Cardiac muscle cell (in vitro differentiated cells and primary cell): ENCODE measurements around the gene LHCGR. TPM values are rescaled to one million over a fixed set of nuclear protein-coding genes. Genes with fewer than 3 reads are reported as not detected.

Experiments
- DNase-seq, 2 donors: peaks; one replicate each; pipeline versions ENCODE4 v3.0.0 to v3.0.0-alpha.2; 2010 to 2017; ENCODE audit warnings: low read depth in 1 of 2, low spot score in 1 of 2
- H3K27ac ChIP-seq: fragments of 200-600 bp; sonication (generic); 2 replicates; pipeline ENCODE4 v1.5.1; 2016
- H3K27me3 ChIP-seq: fragments of 200-600 bp; sonication (generic); 2 replicates; pipeline ENCODE4 v1.6.0; 2016; ENCODE audit warnings: control low read depth
- H3K36me3 ChIP-seq: fragments of 200-600 bp; sonication (generic); 2 replicates; pipeline ENCODE4 v1.5.1; 2016; ENCODE audit warnings: control low read depth
- H3K4me1 ChIP-seq: fragments of 200-600 bp; sonication (generic); 2 replicates; pipeline ENCODE4 v1.8.1; 2017; ENCODE audit warnings: low read depth, mild to moderate bottlenecking, mixed run types
- H3K4me3 ChIP-seq: fragments of 200-600 bp; sonication (generic); 2 replicates; pipeline ENCODE4 v1.5.1; 2016; ENCODE audit warnings: mild to moderate bottlenecking
- H3K9me3 ChIP-seq: fragments of 200-600 bp; sonication (generic); 2 replicates; pipeline ENCODE4 v1.5.1; 2017; ENCODE audit warnings: low read depth, mild to moderate bottlenecking, control low read depth
- CTCF ChIP-seq: IDR thresholded peaks from 2 replicates; pipeline ENCODE4 v1.5.1; 2012; ENCODE audit warnings: low read depth, mild to moderate bottlenecking, low read length
- polyA plus RNA-seq: library from polyadenylated mRNA; unstranded; fragments of >200 nt; fragmentation: Nextera tagmentation; extraction: Ambion mirVana; gene quantifications from 2 replicates; pipeline ENCODE4 v1.2.1, GENCODE V29; 2016
- total RNA-seq: library from RNA; depleted of rRNA; stranded (reverse); fragments of >200 nt; gene quantifications from 2 replicates; pipeline ENCODE4 v1.2.3, GENCODE V29; 2016

LHCGR gene
- total and polyA plus RNA-seq, 2 experiments from 2014 or later = 0.57 TPM; not detected in 1

GRCh38 chr2:48790407-48791170 is 35.1 kb upstream of the LHCGR start:
- TF ChIP-seq CTCF = no peak

GRCh38 chr2:48787580-48787979 is 32.1 kb upstream of the LHCGR start:
- H3K4me1 ChIP-seq = no peaks in the 10 kb centered on the region
- TF ChIP-seq CTCF = no peak
- H3K27ac ChIP-seq = no peak overlapping the region
- no peak overlapping the region for H3K4me3 ChIP-seq
- H3K27me3 ChIP-seq = no peaks in the 10 kb centered on the region
- no peaks in the 10 kb centered on the region for H3K9me3 ChIP-seq
- no peak for DNase-seq
- H3K36me3 ChIP-seq = no peaks in the 10 kb centered on the region

More at GRCh38 chr2:48790407-48791170, 35.1 kb upstream of the LHCGR start:
- Histone ChIP-seq H3K36me3 (no peaks in the 10 kb centered on the region), H3K27ac (no peak overlapping the region), H3K4me3 (no peak overlapping the region), H3K9me3 (no peaks in the 10 kb centered on the region), H3K4me1 (peaks cover 4% of the 10 kb centered on the region), H3K27me3 (no peaks in the 10 kb centered on the region)
- no peak for DNase-seq

- H3K4me3 ChIP-seq = no peak overlapping the region
- H3K4me1 ChIP-seq = no peaks in the 10 kb centered on the region
- no peaks in the 10 kb centered on the region for H3K27me3 ChIP-seq
- H3K27ac ChIP-seq = no peak overlapping the region
- DNase-seq = no peak
- no peaks in the 10 kb centered on the region for H3K9me3 ChIP-seq
- no peaks in the 10 kb centered on the region for H3K36me3 ChIP-seq
- no peak for TF ChIP-seq CTCF
Measured at GRCh38 chr2:48781366-48781765, 25.8 kb upstream of the LHCGR start.

GRCh38 chr2:48779019-48779716 is 23.6 kb upstream of the LHCGR start:
- Histone ChIP-seq H3K36me3 (no peaks in the 10 kb centered on the region), H3K4me1 (no peaks in the 10 kb centered on the region), H3K27me3 (no peaks in the 10 kb centered on the region), H3K9me3 (no peaks in the 10 kb centered on the region), H3K27ac (no peak overlapping the region), H3K4me3 (no peak overlapping the region)
- DNase-seq = no peak
- no peak for TF ChIP-seq CTCF

GRCh38 chr2:48774251-48774650 is 18.7 kb upstream of the LHCGR start:
- no peak for DNase-seq
- H3K27ac ChIP-seq = no peak overlapping the region
- no peaks in the 10 kb centered on the region for H3K36me3 ChIP-seq
- H3K4me3 ChIP-seq = no peak overlapping the region
- TF ChIP-seq CTCF = no peak
- H3K27me3 ChIP-seq = no peaks in the 10 kb centered on the region
- no peaks in the 10 kb centered on the region for H3K9me3 ChIP-seq
- no peaks in the 10 kb centered on the region for H3K4me1 ChIP-seq
